Activated CD8-positive, alpha-beta memory T cell treated with anti-CD3 and anti-CD28 coated beads, Interleukin-2, amount 50 U/mL, for 1 hour (primary cell): ENCODE measurements around the gene MED29.
A peak's percentile ranks its signal among the peaks of the same experiment; 100 is the strongest.
"Not testable (repeated sequence)": the region's sequence is repeated elsewhere in the genome, so short reads cannot be mapped to it uniquely, and the experiment has no call there.

ENCODE experiments used
- DNase-seq: peaks from one replicate; pipeline ENCODE4 v3.0.0-alpha.2; 2020; ENCODE audit errors: extremely low read depth

Gene MED29

DNA sequence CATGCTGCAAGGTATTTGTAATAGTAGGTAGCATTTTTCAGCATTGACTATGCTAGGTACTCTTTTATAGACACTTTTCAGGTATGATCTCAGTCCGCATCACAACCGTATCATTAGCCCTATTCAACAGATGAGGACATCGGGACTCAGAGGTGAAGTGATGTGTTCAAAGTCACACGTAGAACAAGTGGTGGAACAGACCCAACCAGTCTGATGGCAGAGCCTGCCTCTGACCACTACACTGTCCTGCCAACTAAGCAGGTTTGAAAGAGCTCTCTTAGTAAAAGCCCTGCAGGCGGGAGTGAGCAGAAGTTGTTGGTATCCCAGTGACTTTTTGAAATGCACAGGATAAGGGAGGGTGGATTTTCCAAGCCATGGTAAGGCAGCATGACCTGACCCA lies 20.4 kb upstream of the MED29 start:
- no peak for DNase-seq

DNA sequence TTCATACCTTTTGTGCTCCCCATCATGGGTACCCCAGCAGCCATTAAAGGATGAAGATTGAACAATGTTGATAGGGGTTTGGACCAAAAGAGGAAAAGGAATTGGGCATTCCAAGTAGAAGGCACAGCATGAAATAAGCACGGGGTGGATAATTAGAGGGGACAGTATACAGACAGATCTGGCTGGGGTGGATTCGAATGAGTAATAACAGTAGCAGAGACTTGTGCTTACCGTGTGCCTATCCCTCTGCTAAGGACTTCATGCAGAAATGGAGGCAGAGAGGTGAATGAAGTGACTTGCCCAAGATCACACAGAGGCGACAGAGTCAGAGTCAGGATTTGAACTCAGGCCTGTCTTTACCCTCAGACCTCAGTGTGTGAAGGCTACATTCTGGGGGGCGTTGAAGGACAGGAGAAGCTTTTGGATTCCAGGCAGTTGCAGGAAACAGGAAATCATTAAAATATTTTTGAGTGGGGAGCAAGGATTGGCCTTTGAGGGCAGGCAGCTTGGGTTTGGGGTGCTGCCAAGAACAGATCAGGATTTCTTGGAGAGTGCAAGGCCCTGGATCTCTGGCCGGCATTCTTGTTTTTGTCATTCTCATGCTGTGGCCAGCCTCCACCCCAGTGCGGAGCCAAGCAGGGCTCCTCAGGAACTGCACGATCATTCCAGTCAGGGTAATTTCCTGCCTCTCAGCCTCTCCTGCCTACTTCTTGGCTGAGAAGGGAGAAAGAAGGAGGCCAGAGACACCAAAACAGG lies 19.0 kb upstream of the MED29 start:
- DNase-seq, result no peak

GRCh38 chr19:39372941-39373340 lies 18.2 kb upstream of the MED29 start:
- DNase-seq, result no peak

- DNase-seq, result no peak
Observed at GRCh38 chr19:39375929-39376328, 15.2 kb upstream of the MED29 start.

DNA sequence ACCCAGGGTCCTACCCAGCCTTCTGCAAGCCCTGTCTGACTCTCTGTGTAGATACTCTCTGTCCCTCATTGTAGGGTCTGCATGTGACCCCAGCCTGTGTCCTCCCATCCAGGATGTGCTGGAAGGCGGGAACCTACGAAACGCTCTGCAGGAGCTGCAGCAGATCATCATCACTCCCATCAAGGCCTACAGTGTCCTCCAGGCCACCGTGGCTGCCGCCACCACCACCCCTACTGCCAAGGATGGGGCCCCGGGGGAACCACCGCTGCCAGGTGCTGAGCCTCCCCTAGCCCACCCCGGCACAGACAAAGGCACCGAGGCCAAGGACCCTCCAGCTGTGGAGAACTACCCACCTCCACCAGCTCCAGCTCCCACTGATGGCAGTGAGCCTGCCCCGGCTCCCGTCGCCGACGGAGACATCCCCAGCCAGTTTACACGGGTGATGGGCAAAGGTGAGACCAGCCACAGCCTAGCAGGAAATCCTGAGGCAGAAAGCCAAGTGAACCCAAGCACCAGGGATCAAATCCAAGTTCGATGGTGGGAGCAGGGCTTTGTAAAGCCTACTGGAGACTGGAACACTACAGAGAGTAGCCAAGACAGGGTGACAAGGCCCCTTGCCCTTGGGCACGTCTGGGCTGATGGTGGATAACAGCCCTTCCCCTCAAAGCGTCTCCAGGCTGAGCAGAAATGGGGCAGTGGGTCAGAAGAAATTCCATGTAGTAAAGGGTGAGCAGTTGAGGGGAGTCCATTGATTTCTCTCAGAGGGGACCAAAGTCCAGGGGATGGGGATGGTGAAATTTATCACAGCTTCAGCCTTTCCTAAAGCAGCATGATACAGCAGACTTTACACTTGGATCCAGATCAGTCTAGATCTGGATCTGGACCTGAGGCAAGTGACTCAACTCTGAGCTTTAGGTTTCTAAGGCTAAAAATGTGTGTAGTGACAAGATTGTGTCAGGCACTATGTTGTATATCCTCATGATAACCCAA lies 13.5 kb upstream of the MED29 start:
- DNase-seq, result no peak

GRCh38 chr19:39379366-39379765 lies 11.8 kb upstream of the MED29 start:
- not testable (repeated sequence) for DNase-seq

DNA sequence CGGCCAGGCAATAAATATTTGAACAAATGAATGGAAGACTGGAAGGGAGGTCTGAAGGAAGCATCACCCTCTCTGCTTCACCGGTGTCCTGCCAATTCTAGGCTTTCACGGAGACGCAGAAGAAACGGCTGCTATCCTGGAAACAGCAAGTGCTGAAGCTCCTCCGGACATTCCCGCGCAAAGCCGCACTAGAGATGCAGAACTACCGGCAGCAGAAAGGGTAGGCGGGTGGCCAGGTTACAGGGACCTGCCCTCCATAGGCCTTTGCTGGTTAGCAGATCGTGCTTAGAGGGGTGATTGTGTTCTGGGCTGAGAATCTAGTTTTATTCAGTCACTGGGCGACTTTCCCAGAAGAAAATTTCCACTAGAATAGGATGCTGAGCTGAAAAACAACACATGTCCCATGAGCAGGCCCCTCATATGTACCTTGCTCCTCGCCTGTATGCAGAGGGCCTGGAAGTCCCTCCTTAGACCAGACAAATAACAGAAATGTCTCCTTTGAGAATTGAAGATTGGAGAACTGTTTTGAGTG lies 11.2 kb upstream of the MED29 start:
- DNase-seq, result no peak

- DNase-seq, result no peak
Observed at GRCh38 chr19:39380521-39381502, 10.4 kb upstream of the MED29 start.

DNA sequence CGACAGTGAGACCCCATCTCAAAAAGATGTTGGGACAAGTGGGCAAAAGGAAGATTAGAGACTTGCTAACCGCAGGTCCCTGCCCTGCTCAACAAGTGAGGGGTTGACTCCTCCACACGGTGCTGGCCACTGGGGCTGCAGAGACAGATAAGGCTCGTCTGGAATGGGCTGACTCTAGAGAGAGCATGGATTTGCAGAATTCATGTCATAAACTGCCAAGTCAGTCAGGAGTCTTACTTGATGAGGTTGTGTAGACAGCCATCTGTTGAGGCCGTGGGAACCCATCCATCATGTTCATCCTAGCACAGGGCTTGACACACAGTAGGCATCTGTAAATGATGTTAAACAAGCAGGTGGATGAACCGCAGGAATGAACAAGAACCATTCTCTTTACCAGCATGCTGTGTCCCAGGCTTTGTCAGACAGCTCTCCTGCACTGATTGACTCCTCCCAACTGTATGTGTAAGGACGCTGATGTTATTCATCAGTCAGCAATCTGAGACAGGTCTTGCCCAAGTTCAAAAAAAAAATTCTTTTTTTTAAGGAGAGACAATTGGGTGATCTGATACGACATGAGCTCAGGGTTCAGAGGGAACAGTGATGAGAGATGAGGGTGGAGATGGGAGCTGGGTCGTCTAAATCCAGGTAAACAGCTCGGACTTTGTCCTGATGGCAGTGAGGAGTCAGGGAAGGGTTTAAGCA lies 9.1 kb upstream of the MED29 start:
- no peak for DNase-seq

DNA sequence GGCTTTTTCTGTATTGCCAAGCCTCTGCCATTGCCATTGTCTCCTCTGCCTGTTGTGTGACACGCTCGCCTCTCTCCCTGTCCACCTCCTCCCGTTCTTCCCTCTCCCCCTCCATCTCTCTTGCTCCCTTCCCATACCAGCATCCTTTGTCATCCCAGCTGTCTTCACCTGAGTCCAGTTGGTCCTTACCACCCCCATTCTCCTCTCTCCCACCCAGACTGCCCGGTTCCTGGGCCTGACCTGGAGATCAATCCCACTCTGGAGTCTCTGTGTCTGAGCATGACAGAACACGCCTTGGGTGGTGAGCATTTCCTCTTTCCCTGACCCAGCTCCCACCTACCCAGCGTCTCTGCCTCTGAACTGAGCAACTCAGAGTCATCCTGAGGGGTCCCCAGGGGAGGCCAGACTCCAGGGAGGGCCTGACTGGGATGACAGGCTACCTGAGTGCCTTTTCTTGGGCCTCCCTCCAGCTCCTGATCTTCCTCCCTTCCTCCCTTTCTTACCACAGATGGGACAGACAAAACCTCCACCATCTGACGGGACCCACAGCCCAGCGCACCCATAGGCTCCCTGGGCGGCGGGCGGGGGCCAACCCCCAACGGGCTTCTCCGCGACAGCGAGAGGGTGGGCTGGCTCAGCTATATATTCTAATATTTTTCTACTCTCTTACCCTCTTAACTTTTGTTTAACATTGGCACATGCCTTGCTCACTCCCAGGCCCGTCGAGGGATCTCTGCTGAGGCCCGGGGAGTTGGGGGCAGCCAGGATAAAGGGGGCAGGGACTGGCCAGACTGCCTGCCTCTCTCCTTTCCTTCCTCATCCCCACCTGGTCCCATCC lies 8.0 kb upstream of the MED29 start:
- DNase-seq, result no peak

DNA sequence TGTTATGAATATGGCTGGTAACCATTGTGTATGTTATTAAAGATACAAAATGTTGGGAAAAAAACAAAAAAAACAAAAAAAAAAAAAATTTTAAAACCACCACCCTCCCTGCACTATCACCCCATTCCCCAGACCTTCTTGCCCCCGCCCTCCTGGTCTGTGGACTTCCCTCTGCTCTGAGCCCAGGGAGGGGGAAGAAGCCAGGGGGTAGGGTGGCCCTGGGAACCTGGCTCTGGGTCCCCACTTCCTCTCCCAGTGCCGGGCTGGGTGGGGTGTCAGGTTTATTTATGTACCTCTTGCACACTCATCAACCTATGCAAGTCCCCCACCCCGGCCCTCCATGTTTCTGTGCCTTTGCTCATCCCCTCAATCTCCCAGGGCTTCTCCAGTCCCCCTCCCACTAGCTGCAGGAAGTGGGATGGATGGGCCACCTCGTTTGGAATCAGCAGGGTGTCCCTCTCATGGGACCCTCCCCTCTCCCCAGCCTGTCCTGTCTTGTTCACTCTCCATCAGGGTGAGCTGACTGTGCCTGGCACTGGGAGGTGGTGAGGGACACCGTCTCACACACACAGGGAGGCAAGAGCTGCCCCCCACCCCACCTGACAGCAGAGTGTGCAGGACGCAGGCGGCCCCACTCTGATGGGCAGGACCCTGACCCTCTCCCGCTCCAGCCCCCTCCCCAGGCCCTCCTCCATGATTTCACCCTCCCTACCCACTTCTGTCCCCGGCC lies 6.2 kb upstream of the MED29 start:
- DNase-seq, result no peak

- DNase-seq, result no peak
Observed at GRCh38 chr19:39385629-39386411, 5.4 kb upstream of the MED29 start.

GRCh38 chr19:39386557-39386956 lies 4.6 kb upstream of the MED29 start:
- DNase-seq, result no peak

GRCh38 chr19:39388657-39389056 lies 2.5 kb upstream of the MED29 start:
- DNase-seq, result no peak

GRCh38 chr19:39389631-39390414 lies 1.4 kb upstream of the MED29 start:
- DNase-seq, result no peak

- DNase-seq, result peak; percentile 90
Observed at GRCh38 chr19:39390451-39390750, 777 bp upstream of the MED29 start.

DNA sequence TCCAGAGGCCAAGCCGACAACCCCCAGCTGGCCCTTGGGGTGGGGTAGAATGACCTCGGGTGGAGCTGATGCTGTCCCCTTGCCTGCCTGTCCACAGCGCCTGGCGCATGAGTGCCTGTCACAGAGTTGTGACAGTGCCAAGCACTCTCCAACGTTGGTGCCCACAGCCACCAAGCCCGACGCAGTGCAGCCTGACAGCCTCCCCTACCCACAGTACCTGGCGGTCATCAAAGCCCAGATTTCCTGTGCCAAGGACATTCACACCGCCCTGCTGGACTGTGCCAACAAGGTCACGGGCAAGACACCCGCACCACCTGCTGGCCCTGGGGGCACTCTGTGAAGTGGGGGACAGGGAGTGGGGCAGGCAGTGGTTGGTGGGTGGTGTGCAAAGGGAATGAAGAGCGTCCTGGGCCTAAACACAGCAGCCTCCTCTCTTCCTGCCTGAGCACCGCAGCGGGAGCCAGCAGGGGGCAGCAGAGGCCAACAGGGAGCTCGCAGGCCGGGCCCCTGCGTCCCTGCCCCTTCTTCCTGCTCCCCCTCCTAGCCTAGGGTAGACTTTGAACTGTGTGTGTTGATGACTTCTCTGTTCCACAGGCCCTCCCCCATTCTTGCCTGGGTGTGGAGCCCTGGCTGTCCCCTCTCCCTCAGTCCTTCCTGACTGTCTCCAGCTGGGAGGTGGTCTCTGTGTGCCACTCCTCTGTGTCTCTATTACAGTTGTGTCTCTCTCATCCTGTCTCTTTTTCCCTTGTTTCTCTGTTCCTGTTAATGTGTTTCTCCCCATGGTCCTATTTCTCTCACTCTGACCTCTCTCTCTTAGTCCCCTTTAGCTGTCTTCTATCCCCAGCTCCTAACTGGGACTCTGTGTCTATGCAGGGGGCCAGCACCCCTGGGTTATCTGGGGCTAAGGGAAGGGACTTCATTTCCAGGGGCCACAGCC lies 6.5 kb downstream of the MED29 start:
- DNase-seq, result peak; percentile 85
